GM23338 (cell line): Measurements from ENCODE around the gene SORBS1. TPM values are rescaled to one million over a fixed set of nuclear protein-coding genes. Genes with fewer than 3 reads are reported as not detected.

Source experiments
- ATAC-seq: fragments of 200-7000 bp; cut with Tn5 transposase; 3 replicates; pipeline ENCODE4 v1.9.1; 2020
- DNase-seq: peaks from one replicate; pipeline ENCODE4 v3.0.0-alpha.2; 2015; ENCODE audit warnings: low spot score
- H2AFZ ChIP-seq: fragments of 200-600 bp; sonication (generic); 2 replicates; pipeline ENCODE4 v1.8.0; 2016; ENCODE audit warnings: antibody characterized with exemption, mild to moderate bottlenecking, moderate library complexity
- H3F3A ChIP-seq: fragments of 200-600 bp; sonication (generic); replicated peaks from 2 replicates; pipeline ENCODE4 v1.8.0; 2017; ENCODE audit warnings: antibody characterized with exemption, mixed run types, low read depth
- H3K27ac ChIP-seq: fragments of 200-600 bp; sonication (generic); 2 replicates; pipeline ENCODE4 v1.6.1; 2016; ENCODE audit warnings: low read depth
- H3K27me3 ChIP-seq: fragments of 200-600 bp; sonication (generic); 2 replicates; pipeline ENCODE4 v1.8.0; 2016; ENCODE audit warnings: mild to moderate bottlenecking, mixed run types, moderate library complexity; ENCODE audit not compliant: insufficient read depth
- H3K36me3 ChIP-seq: fragments of 200-600 bp; sonication (generic); 2 replicates; pipeline ENCODE4 v1.8.0; 2016; ENCODE audit warnings: mild to moderate bottlenecking; ENCODE audit not compliant: insufficient read depth
- H3K4me1 ChIP-seq: fragments of 200-600 bp; sonication (generic); 2 replicates; pipeline ENCODE4 v1.8.0; 2016; ENCODE audit warnings: mild to moderate bottlenecking, moderate library complexity; ENCODE audit not compliant: insufficient read depth
- H3K4me2 ChIP-seq: fragments of 200-600 bp; sonication (generic); 2 replicates; pipeline ENCODE4 v1.7.1; 2017; ENCODE audit warnings: mixed run types
- H3K4me3 ChIP-seq: fragments of 200-600 bp; sonication (generic); 2 replicates; pipeline ENCODE4 v1.6.1; 2016; ENCODE audit warnings: mixed run types
- H3K79me2 ChIP-seq: fragments of 200-600 bp; sonication (generic); replicated peaks from 2 replicates; pipeline ENCODE4 v1.8.0; 2017; ENCODE audit warnings: mild to moderate bottlenecking; ENCODE audit not compliant: insufficient read depth
- H3K9me2 ChIP-seq: fragments of 200-600 bp; sonication (generic); 2 replicates; pipeline ENCODE4 v1.8.0; 2017; ENCODE audit not compliant: insufficient read depth
- H4K20me1 ChIP-seq: fragments of 200-600 bp; sonication (generic); replicated peaks from 2 replicates; pipeline ENCODE4 v1.8.0; 2017; ENCODE audit warnings: mild to moderate bottlenecking; ENCODE audit not compliant: insufficient read depth
- H3K27ac Mint-ChIP-seq: 2 replicates; pipeline ENCODE4 v1.8.0; 2020; ENCODE audit warnings: inconsistent platforms, mild to moderate bottlenecking, moderate library complexity, mixed read lengths
- H3K27me3 Mint-ChIP-seq: 3 replicates; pipeline ENCODE4 v1.8.0; 2022; ENCODE audit warnings: low read depth, mild to moderate bottlenecking, moderate library complexity, mixed read lengths, inconsistent platforms; ENCODE audit not compliant: insufficient read depth, poor library complexity
- H3K36me3 Mint-ChIP-seq: 3 replicates; pipeline ENCODE4 v1.8.0; 2021; ENCODE audit warnings: low read depth, mild to moderate bottlenecking, inconsistent platforms, moderate library complexity, mixed read lengths
- H3K4me1 Mint-ChIP-seq: 3 replicates; pipeline ENCODE4 v1.8.0; 2020; ENCODE audit warnings: mild to moderate bottlenecking, inconsistent platforms, mixed read lengths
- H3K4me3 Mint-ChIP-seq: 3 replicates; pipeline ENCODE4 v1.8.0; 2021; ENCODE audit warnings: moderate library complexity, mild to moderate bottlenecking, inconsistent platforms, mixed read lengths
- H3K9me3 Mint-ChIP-seq: 3 replicates; pipeline ENCODE4 v1.8.0; 2020; ENCODE audit warnings: moderate library complexity, mild to moderate bottlenecking, inconsistent platforms, mixed read lengths
- EZH2 ChIP-seq: fragments of 200-600 bp; sonication (generic); IDR thresholded peaks from one replicate; pipeline ENCODE4 v1.8.0; 2017; ENCODE audit warnings: antibody characterized with exemption, mild to moderate bottlenecking, low read depth; ENCODE audit not compliant: unreplicated experiment
- EZH2phosphoT487 ChIP-seq: fragments of 200-600 bp; sonication (generic); IDR thresholded peaks from one replicate; pipeline ENCODE4 v1.8.1; 2018; ENCODE audit warnings: antibody characterized with exemption; ENCODE audit not compliant: unreplicated experiment
- NANOG ChIP-seq: IDR thresholded peaks from 2 replicates; pipeline ENCODE4 v1.6.1; 2016; ENCODE audit warnings: antibody characterized with exemption, borderline replicate concordance
- POLR2AphosphoS5 ChIP-seq: IDR thresholded peaks from 2 replicates; pipeline ENCODE4 v1.6.1; 2016; ENCODE audit warnings: antibody characterized with exemption, low read depth
- STAT1 ChIP-seq: IDR thresholded peaks from one replicate; pipeline ENCODE4 v1.6.1; 2016; ENCODE audit warnings: antibody characterized with exemption; ENCODE audit not compliant: unreplicated experiment
- ZNF114 ChIP-seq: fragments of 250-450 bp; sonication (Bioruptor Pico); IDR thresholded peaks from 2 replicates; pipeline ENCODE4 v1.5.0; 2020; ENCODE audit warnings: mild to moderate bottlenecking, moderate library complexity
- ZNF331 ChIP-seq: fragments of 250-450 bp; sonication (Bioruptor Pico); IDR thresholded peaks from 2 replicates; pipeline ENCODE4 v1.5.0; 2020; ENCODE audit warnings: low read depth, mild to moderate bottlenecking, moderate library complexity
- polyA plus RNA-seq: library from polyadenylated mRNA; unstranded; fragments of >200 nt; fragmentation: Nextera tagmentation; extraction: Ambion mirVana; gene quantifications from 2 replicates; pipeline ENCODE4 v1.2.1, GENCODE V29; 2016
- total RNA-seq: library from RNA; depleted of rRNA; stranded (reverse); fragments of >200 nt; shearing (Covaris generic); gene quantifications from 2 replicates; pipeline ENCODE4 v1.2.3, GENCODE V29; 2014
- TF ChIP-seq, protein P1 (sequence below): fragments of 250-450 bp; sonication (Bioruptor Pico); IDR thresholded peaks from 2 replicates; pipeline ENCODE4 v1.5.0; 2020; ENCODE audit warnings: mild to moderate bottlenecking, moderate library complexity

Gene SORBS1
- total and polyA plus RNA-seq, 2 experiments from 2014 or later, result 47.7 to 51.5 TPM

DNA sequence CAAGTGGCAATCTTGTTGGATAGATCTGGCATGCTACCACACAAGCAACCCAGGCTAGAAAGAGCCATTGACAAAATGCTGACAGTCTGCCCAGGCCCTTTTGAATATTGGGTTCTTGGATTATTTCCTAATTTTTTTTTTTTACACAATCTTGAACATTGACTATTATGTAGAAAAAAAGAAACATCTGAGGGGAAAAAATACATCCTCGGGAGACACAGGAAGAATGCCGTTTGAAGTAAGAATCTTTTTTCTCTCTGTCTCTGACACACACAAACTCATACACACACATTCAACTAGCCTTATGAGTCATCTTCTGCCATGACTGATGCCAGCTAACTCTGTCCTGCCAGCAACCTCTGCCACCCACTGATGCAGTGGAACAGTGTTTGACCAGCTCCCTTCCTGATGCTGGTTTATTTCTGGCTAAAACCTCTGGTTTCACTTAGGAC is 47.2 kb downstream of the SORBS1 start (continued):
- TF ChIP-seq, protein P1, sequence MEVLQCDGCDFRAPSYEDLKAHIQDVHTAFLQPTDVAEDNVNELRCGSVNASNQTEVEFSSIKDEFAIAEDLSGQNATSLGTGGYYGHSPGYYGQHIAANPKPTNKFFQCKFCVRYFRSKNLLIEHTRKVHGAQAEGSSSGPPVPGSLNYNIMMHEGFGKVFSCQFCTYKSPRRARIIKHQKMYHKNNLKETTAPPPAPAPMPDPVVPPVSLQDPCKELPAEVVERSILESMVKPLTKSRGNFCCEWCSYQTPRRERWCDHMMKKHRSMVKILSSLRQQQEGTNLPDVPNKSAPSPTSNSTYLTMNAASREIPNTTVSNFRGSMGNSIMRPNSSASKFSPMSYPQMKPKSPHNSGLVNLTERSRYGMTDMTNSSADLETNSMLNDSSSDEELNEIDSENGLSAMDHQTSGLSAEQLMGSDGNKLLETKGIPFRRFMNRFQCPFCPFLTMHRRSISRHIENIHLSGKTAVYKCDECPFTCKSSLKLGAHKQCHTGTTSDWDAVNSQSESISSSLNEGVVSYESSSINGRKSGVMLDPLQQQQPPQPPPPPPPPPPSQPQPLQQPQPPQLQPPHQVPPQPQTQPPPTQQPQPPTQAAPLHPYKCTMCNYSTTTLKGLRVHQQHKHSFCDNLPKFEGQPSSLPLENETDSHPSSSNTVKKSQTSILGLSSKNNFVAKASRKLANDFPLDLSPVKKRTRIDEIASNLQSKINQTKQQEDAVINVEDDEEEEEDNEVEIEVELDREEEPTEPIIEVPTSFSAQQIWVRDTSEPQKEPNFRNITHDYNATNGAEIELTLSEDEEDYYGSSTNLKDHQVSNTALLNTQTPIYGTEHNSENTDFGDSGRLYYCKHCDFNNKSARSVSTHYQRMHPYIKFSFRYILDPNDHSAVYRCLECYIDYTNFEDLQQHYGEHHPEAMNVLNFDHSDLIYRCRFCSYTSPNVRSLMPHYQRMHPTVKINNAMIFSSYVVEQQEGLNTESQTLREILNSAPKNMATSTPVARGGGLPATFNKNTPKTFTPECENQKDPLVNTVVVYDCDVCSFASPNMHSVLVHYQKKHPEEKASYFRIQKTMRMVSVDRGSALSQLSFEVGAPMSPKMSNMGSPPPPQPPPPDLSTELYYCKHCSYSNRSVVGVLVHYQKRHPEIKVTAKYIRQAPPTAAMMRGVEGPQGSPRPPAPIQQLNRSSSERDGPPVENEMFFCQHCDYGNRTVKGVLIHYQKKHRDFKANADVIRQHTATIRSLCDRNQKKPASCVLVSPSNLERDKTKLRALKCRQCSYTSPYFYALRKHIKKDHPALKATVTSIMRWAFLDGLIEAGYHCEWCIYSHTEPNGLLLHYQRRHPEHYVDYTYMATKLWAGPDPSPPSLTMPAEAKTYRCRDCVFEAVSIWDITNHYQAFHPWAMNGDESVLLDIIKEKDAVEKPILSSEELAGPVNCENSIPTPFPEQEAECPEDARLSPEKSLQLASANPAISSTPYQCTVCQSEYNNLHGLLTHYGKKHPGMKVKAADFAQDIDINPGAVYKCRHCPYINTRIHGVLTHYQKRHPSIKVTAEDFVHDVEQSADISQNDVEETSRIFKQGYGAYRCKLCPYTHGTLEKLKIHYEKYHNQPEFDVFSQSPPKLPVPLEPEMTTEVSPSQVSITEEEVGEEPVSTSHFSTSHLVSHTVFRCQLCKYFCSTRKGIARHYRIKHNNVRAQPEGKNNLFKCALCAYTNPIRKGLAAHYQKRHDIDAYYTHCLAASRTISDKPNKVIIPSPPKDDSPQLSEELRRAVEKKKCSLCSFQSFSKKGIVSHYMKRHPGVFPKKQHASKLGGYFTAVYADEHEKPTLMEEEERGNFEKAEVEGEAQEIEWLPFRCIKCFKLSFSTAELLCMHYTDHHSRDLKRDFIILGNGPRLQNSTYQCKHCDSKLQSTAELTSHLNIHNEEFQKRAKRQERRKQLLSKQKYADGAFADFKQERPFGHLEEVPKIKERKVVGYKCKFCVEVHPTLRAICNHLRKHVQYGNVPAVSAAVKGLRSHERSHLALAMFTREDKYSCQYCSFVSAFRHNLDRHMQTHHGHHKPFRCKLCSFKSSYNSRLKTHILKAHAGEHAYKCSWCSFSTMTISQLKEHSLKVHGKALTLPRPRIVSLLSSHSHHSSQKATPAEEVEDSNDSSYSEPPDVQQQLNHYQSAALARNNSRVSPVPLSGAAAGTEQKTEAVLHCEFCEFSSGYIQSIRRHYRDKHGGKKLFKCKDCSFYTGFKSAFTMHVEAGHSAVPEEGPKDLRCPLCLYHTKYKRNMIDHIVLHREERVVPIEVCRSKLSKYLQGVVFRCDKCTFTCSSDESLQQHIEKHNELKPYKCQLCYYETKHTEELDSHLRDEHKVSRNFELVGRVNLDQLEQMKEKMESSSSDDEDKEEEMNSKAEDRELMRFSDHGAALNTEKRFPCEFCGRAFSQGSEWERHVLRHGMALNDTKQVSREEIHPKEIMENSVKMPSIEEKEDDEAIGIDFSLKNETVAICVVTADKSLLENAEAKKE (CRISPR knock-in tag), result no peak
- TF ChIP-seq POLR2AphosphoS5, result no peak
- no peak for TF ChIP-seq EZH2
- TF ChIP-seq NANOG, result no peak
- no peak for TF ChIP-seq ZNF114
- TF ChIP-seq ZNF331 (CRISPR knock-in tag), result no peak
- TF ChIP-seq EZH2phosphoT487, result no peak

DNA sequence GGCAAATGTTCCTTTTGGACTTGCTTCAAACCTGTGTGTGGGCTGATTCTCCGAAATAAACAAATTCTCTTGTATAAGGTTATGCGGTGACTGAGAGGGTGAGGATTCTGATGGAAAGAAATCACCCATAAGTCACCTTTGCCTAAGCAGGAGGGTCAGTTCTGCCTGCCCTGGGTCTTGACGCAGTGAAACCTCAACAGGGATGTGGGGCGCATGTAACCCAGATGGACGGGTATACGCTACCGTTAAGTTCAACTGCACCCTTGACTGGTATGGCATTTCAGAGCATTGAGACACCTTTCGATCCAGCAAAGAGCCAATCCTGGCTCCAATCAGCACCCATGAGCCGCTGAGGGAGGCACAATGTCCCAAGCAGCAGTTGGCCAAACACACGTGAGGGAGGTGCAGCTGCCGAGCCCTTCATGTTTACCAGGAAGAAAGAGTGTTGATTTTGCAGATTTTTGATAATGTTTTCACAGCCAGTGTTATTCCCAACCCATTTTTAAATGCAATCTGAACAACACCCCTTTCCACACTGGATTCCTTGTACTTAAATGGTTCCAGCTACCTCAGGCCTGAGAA is 48.1 kb downstream of the SORBS1 start:
- H3K27me3 ChIP-seq, result no peaks in the 10 kb centered on the region
- Mint-ChIP-seq H3K27ac (no peak overlapping the region), H3K4me3 (no peak overlapping the region), H3K4me1 (peaks cover 44% of the 10 kb centered on the region), H3K9me3 (no peaks in the 10 kb centered on the region), H3K27me3 (peaks cover 2% of the 10 kb centered on the region), H3K36me3 (no peaks in the 10 kb centered on the region)
- DNase-seq (no peak), ATAC-seq (no peak)
- H2AFZ ChIP-seq, result no peak overlapping the region
- peaks cover 3% of the 10 kb centered on the region for H3K9me2 ChIP-seq
- peaks cover 3% of the 10 kb centered on the region for H4K20me1 ChIP-seq
- peaks cover 34% of the 10 kb centered on the region for H3K4me1 ChIP-seq
- no peak overlapping the region for H3K27ac ChIP-seq
- no peaks in the 10 kb centered on the region for H3K36me3 ChIP-seq
- H3F3A ChIP-seq, result no peaks in the 10 kb centered on the region
- no peak overlapping the region for H3K4me3 ChIP-seq
- peaks cover 81% of the 10 kb centered on the region for H3K79me2 ChIP-seq
- H3K4me2 ChIP-seq, result no peak overlapping the region
- no peak for TF ChIP-seq STAT1
- no peak for TF ChIP-seq EZH2
- TF ChIP-seq ZNF331 (CRISPR knock-in tag), result no peak
- TF ChIP-seq POLR2AphosphoS5, result no peak
- TF ChIP-seq EZH2phosphoT487, result no peak
- TF ChIP-seq NANOG, result no peak
- no peak for TF ChIP-seq ZNF114
- TF ChIP-seq, protein P1 (CRISPR knock-in tag), result no peak
